ENCODE results near the gene HLA-DQA1.

DNA sequence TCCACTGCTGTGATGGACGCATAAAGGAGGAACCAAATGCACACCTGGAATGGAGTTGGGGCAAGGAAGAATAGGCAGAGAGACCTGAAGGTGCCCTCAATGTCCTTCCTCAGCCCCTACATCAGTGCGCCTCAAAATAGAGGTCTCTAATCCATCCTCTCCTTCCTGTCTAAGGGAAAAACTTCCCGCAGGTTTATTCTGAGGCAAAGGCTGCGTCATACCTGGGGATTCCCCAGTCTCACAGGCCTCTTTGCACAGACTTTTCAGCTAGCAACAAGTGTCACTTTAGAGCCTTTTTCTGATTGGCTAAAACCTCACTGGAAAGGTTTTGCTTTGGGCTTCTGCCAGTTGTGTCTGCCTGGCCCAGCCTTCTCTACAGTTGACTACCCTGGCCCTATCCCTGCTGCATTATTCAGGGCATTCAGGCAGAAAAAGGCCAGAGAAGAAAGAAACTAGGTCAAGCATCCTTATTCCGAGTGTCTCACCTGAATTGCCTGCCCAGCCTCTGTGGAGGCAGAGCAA lies 31.1 kb downstream of the HLA-DQA1 start:
- TF ChIP-seq GATA3 (IDR thresholded peaks at IDR 0.05; ENCODE audit: low read depth, low read length), result no peak
- no peak for TF ChIP-seq GATA2 (IDR thresholded peaks at IDR 0.05; ENCODE audit: low read depth, low read length)
